ENCODE measurements around the gene IFNA1.
"Not testable (repeated sequence)": the region's sequence is repeated elsewhere in the genome, so short reads cannot be mapped to it uniquely, and the experiment has no call there.

Gene IFNA1

GRCh38 chr9:21428235-21428634 is 12.0 kb upstream of the IFNA1 start:
- no peak for DNase-seq (ENCODE audit: low read depth)
- no peak for TF ChIP-seq CTCF (conservative IDR thresholded peaks at IDR 0.05; ENCODE audit: low read length)
- no peak overlapping the region for H3K4me3 ChIP-seq (ENCODE audit: low read length)

- no peak for TF ChIP-seq CTCF (conservative IDR thresholded peaks at IDR 0.05; ENCODE audit: low read length)
- DNase-seq (ENCODE audit: low read depth): no peak
- H3K4me3 ChIP-seq (ENCODE audit: low read length): no peak overlapping the region
Observed at GRCh38 chr9:21429191-21429590, 11.0 kb upstream of the IFNA1 start.

- no peak for TF ChIP-seq CTCF (conservative IDR thresholded peaks at IDR 0.05; ENCODE audit: low read length)
- no peak for DNase-seq (ENCODE audit: low read depth)
- no peak overlapping the region for H3K4me3 ChIP-seq (ENCODE audit: low read length)
Observed at GRCh38 chr9:21432672-21433425, 7.4 kb upstream of the IFNA1 start.

- peak; percentile 79 for DNase-seq (ENCODE audit: low read depth)
- H3K4me3 ChIP-seq (ENCODE audit: low read length): no peak overlapping the region
- peak; percentile 79 for TF ChIP-seq CTCF (conservative IDR thresholded peaks at IDR 0.05; ENCODE audit: low read length)
Observed at GRCh38 chr9:21434202-21435014, 5.8 kb upstream of the IFNA1 start.

- DNase-seq (ENCODE audit: low read depth); H3K4me3 ChIP-seq (ENCODE audit: low read length): not testable (repeated sequence)
Observed at GRCh38 chr9:21435015-21435383, 5.2 kb upstream of the IFNA1 start.

GRCh38 chr9:21443849-21444625 is 3.8 kb downstream of the IFNA1 start:
- no peak overlapping the region for H3K4me3 ChIP-seq (ENCODE audit: low read length)
- no peak for DNase-seq (ENCODE audit: low read depth)
- TF ChIP-seq CTCF (conservative IDR thresholded peaks at IDR 0.05; ENCODE audit: low read length): no peak

GRCh38 chr9:21449312-21449711 is 9.1 kb downstream of the IFNA1 start:
- DNase-seq (ENCODE audit: low read depth): not testable (repeated sequence)

More at GRCh38 chr9:21449312-21449711, 9.1 kb downstream of the IFNA1 start:
- not testable (repeated sequence) for H3K4me3 ChIP-seq (ENCODE audit: low read length)
